HG03064 (cell line): ENCODE measurements around the gene TSPAN19.

ENCODE experiments used
- ATAC-seq: cut with Tn5 transposase; IDR thresholded peaks from one replicate; pipeline ENCODE4 v1.9.1; 2021; ENCODE audit warnings: low read depth; ENCODE audit not compliant: unreplicated experiment

Gene TSPAN19

GRCh38 chr12:85002778-85003296 lies 33.2 kb downstream of the TSPAN19 start:
- no peak for ATAC-seq

- no peak for ATAC-seq
These were observed 35.3 kb downstream of the TSPAN19 start for GRCh38 chr12:85000729-85001128.

GRCh38 chr12:84998341-84998740 lies 37.7 kb downstream of the TSPAN19 start:
- ATAC-seq, result no peak

- ATAC-seq, result no peak
These were observed 39.3 kb downstream of the TSPAN19 start for GRCh38 chr12:84996759-84997158.

DNA sequence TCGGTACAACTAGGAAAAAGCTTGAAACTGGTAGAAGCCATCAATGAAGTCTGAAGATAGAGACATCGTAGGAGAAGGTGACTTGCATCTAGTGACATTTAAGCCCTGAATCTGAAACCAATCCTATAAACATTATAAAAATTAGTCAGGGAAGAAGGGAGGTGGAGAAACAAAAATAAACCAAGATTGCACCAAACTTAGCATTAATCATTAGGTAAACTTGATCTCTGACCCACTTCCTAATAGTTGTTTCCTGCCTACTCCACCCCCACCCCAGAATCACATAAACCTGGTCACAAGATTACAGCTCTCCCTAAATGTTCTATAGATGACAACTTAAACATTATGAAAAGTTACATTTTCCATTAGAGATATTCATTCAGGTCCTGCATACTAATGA lies 40.4 kb downstream of the TSPAN19 start:
- no peak for ATAC-seq

- ATAC-seq, result no peak
These were observed 41.7 kb downstream of the TSPAN19 start for GRCh38 chr12:84994426-84994825.

DNA sequence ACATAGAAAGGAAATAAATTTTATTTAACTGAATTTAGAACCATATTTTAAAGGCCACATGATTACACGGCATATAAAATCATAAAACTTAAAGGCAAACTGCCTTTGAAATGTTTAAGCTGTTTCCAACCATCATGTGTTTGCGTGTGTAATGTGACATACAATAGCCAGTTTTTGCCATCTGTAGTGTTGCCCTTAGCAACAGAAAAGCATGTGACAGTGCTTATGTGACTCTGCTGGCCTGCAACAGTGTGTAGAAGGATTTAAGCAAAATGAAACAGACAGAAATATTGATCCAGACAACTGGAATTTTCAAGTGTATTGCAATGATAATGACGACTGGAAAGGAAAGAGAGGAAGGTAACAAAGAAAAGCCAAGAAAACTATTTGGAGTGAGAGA lies 49.5 kb downstream of the TSPAN19 start:
- no peak for ATAC-seq

GRCh38 chr12:84986117-84986516 lies 50.0 kb downstream of the TSPAN19 start:
- no peak for ATAC-seq

DNA sequence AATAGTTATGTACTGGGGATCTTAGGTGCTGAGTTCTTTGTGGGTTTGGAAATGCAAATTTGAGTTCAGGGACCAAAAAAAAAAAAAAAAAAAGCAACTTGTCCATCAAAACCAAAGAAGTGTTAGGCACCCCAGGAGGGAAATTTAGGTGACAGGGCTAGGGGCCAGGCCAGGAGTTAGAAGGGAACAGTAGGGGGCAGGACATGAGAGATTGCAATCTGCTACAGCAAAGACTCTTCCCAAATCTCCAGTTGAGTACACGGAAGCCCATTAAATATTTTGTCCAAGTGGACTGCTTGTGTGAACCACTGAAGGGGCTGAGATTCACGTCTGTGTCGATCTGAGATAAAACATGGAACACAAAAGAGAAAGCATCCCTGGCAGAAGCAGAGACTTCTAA lies 52.8 kb downstream of the TSPAN19 start:
- no peak for ATAC-seq

DNA sequence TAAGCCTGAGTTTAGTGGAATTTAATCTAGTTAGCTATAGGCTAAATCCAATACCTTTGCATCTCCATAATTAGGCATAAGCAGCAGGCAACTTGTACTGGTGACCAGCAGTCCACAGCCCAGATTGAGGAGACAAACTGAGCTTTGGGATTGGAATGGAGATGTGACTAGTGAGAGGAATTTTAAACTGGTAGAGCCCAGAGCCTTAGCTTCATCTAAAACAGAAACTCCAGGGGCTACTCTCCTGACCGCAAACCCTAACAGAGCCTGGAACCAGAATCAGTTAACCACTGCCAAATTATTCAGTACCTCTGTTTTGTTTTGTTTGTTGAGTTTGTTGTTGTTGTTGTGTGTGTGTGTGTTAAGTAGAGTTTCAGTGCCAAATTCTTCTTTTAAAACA lies 53.2 kb downstream of the TSPAN19 start:
- no peak for ATAC-seq

DNA sequence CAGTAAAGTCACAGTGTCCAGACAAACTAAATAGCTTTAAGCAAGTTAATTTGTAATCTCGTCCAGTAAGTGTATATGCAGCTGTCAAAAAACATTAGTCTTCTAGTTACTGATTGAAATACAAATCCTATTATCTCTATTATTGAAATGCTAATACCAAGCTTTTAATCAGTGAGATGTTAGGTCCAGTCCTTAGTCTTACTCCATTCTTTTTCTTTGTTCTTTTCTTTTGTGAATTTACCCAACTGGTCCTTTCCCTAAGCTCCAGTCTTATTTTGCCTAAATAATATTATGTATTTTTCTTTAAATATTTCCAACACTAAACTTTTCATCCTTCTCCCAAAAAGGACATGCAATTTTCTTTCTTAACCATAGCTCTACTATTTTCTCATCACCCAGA lies 57.2 kb downstream of the TSPAN19 start:
- no peak for ATAC-seq

DNA sequence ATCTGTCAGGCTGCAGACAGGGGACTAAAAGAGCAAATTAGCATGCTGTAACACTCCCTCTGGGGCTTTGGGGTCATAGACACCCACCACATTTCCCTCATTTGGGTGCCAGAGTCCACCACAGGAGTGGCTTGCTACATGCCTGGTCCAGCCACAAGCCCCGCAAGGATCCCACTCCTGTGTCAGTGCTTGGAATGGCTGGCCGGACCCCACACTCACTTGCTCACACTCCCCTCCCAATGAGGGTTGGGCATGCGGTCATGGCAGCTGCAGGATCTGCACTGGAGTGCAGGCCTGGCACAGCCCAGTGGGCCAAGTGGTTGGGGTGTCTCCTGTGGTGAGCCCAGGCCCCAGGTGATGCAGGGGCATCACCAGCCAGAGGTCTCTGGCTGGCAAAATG lies 59.9 kb downstream of the TSPAN19 start:
- ATAC-seq, result no peak

- no peak for ATAC-seq
These were observed 61.8 kb downstream of the TSPAN19 start for GRCh38 chr12:84974155-84974815.

DNA sequence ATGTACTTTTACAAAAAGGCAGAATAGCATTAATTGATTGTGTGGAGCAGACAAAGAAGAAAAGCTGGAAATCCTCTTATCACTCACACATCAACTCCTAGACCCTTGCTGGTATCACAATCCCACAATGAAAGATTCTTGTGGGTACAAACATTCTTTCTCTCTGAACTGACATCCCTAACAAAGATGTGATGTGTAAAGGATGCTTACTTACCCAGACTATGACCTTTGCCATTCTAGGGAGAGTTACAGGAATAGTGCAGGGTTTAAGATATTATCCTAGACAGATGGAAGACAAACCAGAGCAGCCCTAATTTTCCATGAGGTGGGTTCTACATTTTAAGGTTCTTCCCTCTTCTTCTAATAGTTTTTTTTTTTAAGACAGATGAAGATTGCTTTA lies 63.1 kb downstream of the TSPAN19 start:
- ATAC-seq, result no peak

DNA sequence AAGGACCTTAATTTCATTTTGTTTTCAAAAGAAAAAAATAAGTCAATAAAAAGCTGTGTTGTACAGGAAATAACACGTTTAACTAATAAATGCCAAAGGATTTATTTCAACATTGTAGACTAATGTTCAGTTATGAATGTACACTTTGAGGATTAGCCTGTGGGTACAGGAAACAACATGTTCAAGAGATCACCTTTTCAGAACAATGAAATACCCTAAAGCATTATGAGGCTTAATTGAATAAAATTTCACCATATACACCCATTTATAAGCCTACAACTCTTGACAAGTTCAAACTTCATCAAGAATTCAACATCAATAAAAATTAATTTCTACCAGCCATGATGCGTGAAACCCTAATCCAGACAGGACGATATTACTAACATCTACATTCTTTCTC lies 66.9 kb downstream of the TSPAN19 start:
- ATAC-seq, result no peak
